HEK293 (cell line): ENCODE measurements around the gene COG3.

ENCODE experiments used
- HOXA7 ChIP-seq: sonication (generic); formaldehyde crosslinking; IDR thresholded peaks from 2 replicates; pipeline ENCODE4 v1.8.1; 2022; ENCODE audit warnings: missing genetic modification reagents, borderline replicate concordance
- PBX3 ChIP-seq: sonication (generic); formaldehyde crosslinking; IDR thresholded peaks from 2 replicates; pipeline ENCODE4 v1.8.1; 2022; ENCODE audit warnings: mild to moderate bottlenecking, moderate library complexity, missing genetic modification reagents
- REST ChIP-seq: fragments of 450-650 bp; formaldehyde crosslinking; IDR thresholded peaks from 2 replicates; pipeline ENCODE4 v1.5.1; 2016; ENCODE audit warnings: missing biosample characterization, missing genetic modification characterization
- SCRT2 ChIP-seq: fragments of 450-650 bp; formaldehyde crosslinking; IDR thresholded peaks from 2 replicates; pipeline ENCODE4 v1.5.1; 2016; ENCODE audit warnings: missing biosample characterization, missing genetic modification characterization
- SP7 ChIP-seq: fragments of 450-650 bp; formaldehyde crosslinking; IDR thresholded peaks from 2 replicates; pipeline ENCODE4 v1.5.1; 2016; ENCODE audit warnings: missing biosample characterization, missing genetic modification characterization
- TCF7L2 ChIP-seq: IDR thresholded peaks from 2 replicates; pipeline ENCODE4 v1.6.1; 2011; ENCODE audit warnings: low read depth, mild to moderate bottlenecking, inconsistent platforms, low read length, moderate library complexity, borderline replicate concordance
- WT1 ChIP-seq: fragments of 450-650 bp; formaldehyde crosslinking; IDR thresholded peaks from 2 replicates; pipeline ENCODE4 v1.5.1; 2016; ENCODE audit warnings: missing biosample characterization, missing genetic modification characterization
- ZBTB44 ChIP-seq: fragments of 450-650 bp; IDR thresholded peaks from 2 replicates; pipeline ENCODE4 v1.5.1; 2018; ENCODE audit warnings: missing biosample characterization, mild to moderate bottlenecking, missing genetic modification characterization
- ZBTB48 ChIP-seq: fragments of 450-650 bp; formaldehyde crosslinking; IDR thresholded peaks from 2 replicates; pipeline ENCODE4 v1.5.1; 2016; ENCODE audit warnings: missing biosample characterization, missing genetic modification characterization
- ZNF18 ChIP-seq: fragments of 450-650 bp; formaldehyde crosslinking; IDR thresholded peaks from 2 replicates; pipeline ENCODE4 v1.5.1; 2016; ENCODE audit warnings: missing biosample characterization, missing genetic modification characterization
- ZNF221 ChIP-seq: fragments of 450-650 bp; formaldehyde crosslinking; IDR thresholded peaks from 2 replicates; pipeline ENCODE4 v1.5.1; 2017; ENCODE audit warnings: missing biosample characterization, missing genetic modification characterization, borderline replicate concordance
- ZNF223 ChIP-seq: fragments of 450-650 bp; formaldehyde crosslinking; IDR thresholded peaks from 2 replicates; pipeline ENCODE4 v1.5.1; 2016; ENCODE audit warnings: missing biosample characterization, missing genetic modification characterization
- ZNF26 ChIP-seq: fragments of 450-650 bp; formaldehyde crosslinking; IDR thresholded peaks from 2 replicates; pipeline ENCODE4 v1.5.1; 2016; ENCODE audit warnings: missing biosample characterization, missing genetic modification characterization
- ZNF266 ChIP-seq: fragments of 450-650 bp; formaldehyde crosslinking; IDR thresholded peaks from 2 replicates; pipeline ENCODE4 v1.5.1; 2016; ENCODE audit warnings: missing biosample characterization, missing genetic modification characterization, low read depth
- ZNF398 ChIP-seq: fragments of 450-650 bp; formaldehyde crosslinking; IDR thresholded peaks from 2 replicates; pipeline ENCODE4 v1.5.1; 2017; ENCODE audit warnings: missing biosample characterization, missing genetic modification characterization
- ZNF488 ChIP-seq: fragments of 450-650 bp; formaldehyde crosslinking; IDR thresholded peaks from 2 replicates; pipeline ENCODE4 v1.5.1; 2016; ENCODE audit warnings: missing biosample characterization, missing genetic modification characterization
- ZNF596 ChIP-seq: fragments of 450-650 bp; IDR thresholded peaks from 2 replicates; pipeline ENCODE4 v1.5.0; 2018; ENCODE audit warnings: missing biosample characterization, mild to moderate bottlenecking, missing genetic modification characterization, moderate library complexity
- ZNF600 ChIP-seq: fragments of 450-650 bp; formaldehyde crosslinking; IDR thresholded peaks from 2 replicates; pipeline ENCODE4 v1.5.1; 2016; ENCODE audit warnings: missing biosample characterization, missing genetic modification characterization
- ZNF624 ChIP-seq: fragments of 450-650 bp; formaldehyde crosslinking; IDR thresholded peaks from 2 replicates; pipeline ENCODE4 v1.5.1; 2017; ENCODE audit warnings: missing biosample characterization, missing genetic modification characterization
- ZNF639 ChIP-seq: fragments of 450-650 bp; formaldehyde crosslinking; IDR thresholded peaks from 2 replicates; pipeline ENCODE4 v1.5.1; 2016; ENCODE audit warnings: missing biosample characterization, missing genetic modification characterization
- ZNF704 ChIP-seq: fragments of 450-650 bp; formaldehyde crosslinking; IDR thresholded peaks from 2 replicates; pipeline ENCODE4 v1.5.1; 2016; ENCODE audit warnings: missing biosample characterization, missing genetic modification characterization
- ZNF776 ChIP-seq: fragments of 450-650 bp; formaldehyde crosslinking; IDR thresholded peaks from 2 replicates; pipeline ENCODE4 v1.5.0; 2017; ENCODE audit warnings: missing biosample characterization, missing genetic modification characterization, borderline replicate concordance

Gene COG3

GRCh38 chr13:45417790-45418534 lies 46.8 kb upstream of the COG3 start, which contains the start of gene SLC25A30 (continued):
- TF ChIP-seq PBX3 (CRISPR knock-in tag), result no peak
- TF ChIP-seq ZNF624 (tag by site-specific recombination), result no peak
- TF ChIP-seq ZBTB44, result no peak
- TF ChIP-seq ZNF223 (tag by site-specific recombination), result no peak
- no peak for TF ChIP-seq WT1 (tag by site-specific recombination)
- TF ChIP-seq SCRT2 (tag by site-specific recombination), result no peak
- TF ChIP-seq ZNF266 (tag by site-specific recombination), result no peak
- TF ChIP-seq SP7, result peak; percentile 11; the same call in 1 of the 2 replicates
- no peak for TF ChIP-seq ZNF488 (tag by site-specific recombination)
- TF ChIP-seq ZNF398 (tag by site-specific recombination), result no peak
- no peak for TF ChIP-seq ZNF596 (tag by site-specific recombination)
- no peak for TF ChIP-seq TCF7L2
- TF ChIP-seq ZNF18 (tag by site-specific recombination), result no peak
- TF ChIP-seq HOXA7, result no peak
- no peak for TF ChIP-seq ZNF639 (tag by site-specific recombination)
- no peak for TF ChIP-seq ZNF776 (tag by site-specific recombination)
- TF ChIP-seq ZNF704 (tag by site-specific recombination), result no peak
- TF ChIP-seq ZNF221, result no peak
- peak; percentile 93 for TF ChIP-seq ZNF600 (tag by site-specific recombination)
- TF ChIP-seq ZNF26 (tag by site-specific recombination), result no peak
- no peak for TF ChIP-seq ZBTB48
- TF ChIP-seq REST (tag by site-specific recombination), result peak; percentile 73
